RWPE1 (cell line): ENCODE measurements around the gene ALK.

Experiments
- CTCF ChIA-PET: fragments of 350-600 bp; sonication (Branson Sonifier 250); formaldehyde crosslinking; extraction: SDS; loops from one replicate; lab custom pipeline; 2021; lab: Yijun Ruan, JAX
- POLR2A ChIA-PET: fragments of 400-600 bp; formaldehyde crosslinking; extraction: SDS; loops from one replicate; lab custom pipeline; 2020; ENCODE audit warnings: antibody characterized with exemption; ENCODE audit not compliant: low non-redundant PET; lab: Yijun Ruan, JAX
- DNase-seq: peaks from one replicate; pipeline ENCODE4 v3.0.0; 2012; ENCODE audit warnings: low spot score
- H3K27ac ChIP-seq: fragments of 450-650 bp; 2 replicates; pipeline ENCODE4 v1.5.1; 2017
- CTCF ChIP-seq: fragments of 450-650 bp; conservative IDR thresholded peaks from 2 replicates; pipeline ENCODE4 v1.5.1; 2017; ENCODE audit warnings: low read depth, mild to moderate bottlenecking

Gene ALK

DNA sequence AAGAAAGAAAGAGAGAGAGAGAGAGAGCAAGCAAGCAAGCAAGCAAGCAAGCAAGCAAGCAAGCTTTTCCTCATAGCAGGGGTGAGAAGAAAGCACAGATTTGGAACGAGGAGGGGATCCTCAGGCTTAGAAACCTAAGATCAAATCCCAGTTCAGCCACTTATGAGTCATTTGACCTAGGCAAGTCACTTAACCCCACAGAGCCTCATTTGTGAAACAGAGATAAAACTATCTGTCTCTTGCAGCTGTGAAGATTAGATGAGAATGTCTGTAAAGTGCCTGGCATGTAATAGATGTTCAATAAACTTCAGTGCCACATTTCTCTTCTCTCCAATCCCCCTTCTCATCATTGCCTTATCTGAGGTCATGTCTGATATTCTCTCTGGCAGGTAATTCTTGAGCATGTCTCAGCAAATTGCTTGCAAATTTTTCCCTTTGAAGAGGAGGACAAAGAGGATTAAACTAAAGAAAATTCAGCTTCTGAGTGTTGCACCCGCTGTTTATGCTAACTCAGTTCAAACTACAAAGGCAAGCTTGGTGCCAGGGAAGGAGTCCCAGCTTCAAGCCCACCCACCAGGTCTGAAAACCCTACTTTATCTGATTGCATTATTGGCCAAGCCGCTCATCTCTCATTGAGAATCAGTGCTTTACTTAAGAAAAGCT is 20.3 kb downstream of the ALK start:
- TF ChIP-seq CTCF, result no peak
- CTCF ChIA-PET, result interaction anchor here (0.8 kb wide), 1 partner anchor 84 kb away, joined by 5 read pairs; no protein-coding TSS in a partner anchor
- H3K27ac ChIP-seq, result no peak overlapping the region
- DNase-seq, result no peak
- POLR2A ChIA-PET, result no interaction called here

- POLR2A ChIA-PET, result no interaction called here
- no peak for TF ChIP-seq CTCF
- CTCF ChIA-PET, result no interaction called here
- H3K27ac ChIP-seq, result no peak overlapping the region
- DNase-seq, result no peak
Observed at GRCh38 chr2:29898999-29899398, 22.4 kb downstream of the ALK start.

DNA sequence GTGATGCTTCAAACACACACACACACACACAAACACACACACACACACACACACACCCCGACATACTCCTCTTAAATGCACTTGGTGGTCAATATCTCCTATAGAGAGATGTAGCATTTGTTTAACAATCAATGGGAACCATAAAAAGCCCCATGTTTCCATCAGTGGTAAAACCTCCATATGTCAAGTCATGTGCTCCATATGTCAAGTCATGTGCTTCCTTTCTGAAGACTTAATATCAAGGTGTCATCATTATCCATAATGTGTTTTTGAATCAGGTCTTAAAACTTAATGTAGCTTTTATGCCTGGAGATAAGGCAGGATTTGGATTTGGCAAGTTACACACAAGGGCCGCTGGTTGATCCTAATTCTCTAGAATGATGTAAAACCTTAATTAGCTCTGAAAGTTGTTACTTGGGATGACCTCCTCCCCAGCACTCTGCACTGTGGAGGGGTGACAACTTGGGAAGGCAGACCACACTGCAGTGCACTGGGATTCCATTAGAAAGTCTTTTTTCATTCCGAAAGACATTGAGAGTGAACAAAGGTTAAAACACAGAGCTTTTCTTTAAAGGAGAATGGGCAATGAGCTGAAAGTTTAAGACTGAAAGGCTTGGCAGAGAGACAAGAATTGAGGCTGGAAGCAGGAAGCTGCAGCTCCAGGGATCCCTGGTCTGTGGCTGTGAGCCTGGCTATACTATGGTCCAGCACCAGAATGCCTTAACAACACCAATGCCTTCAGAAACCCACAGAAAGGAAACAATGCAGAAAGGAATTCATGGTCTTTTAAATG is 26.4 kb downstream of the ALK start:
- ChIA-PET POLR2A (no interaction called here), CTCF (no interaction called here)
- H3K27ac ChIP-seq, result no peak overlapping the region
- DNase-seq, result no peak
- no peak for TF ChIP-seq CTCF

DNA sequence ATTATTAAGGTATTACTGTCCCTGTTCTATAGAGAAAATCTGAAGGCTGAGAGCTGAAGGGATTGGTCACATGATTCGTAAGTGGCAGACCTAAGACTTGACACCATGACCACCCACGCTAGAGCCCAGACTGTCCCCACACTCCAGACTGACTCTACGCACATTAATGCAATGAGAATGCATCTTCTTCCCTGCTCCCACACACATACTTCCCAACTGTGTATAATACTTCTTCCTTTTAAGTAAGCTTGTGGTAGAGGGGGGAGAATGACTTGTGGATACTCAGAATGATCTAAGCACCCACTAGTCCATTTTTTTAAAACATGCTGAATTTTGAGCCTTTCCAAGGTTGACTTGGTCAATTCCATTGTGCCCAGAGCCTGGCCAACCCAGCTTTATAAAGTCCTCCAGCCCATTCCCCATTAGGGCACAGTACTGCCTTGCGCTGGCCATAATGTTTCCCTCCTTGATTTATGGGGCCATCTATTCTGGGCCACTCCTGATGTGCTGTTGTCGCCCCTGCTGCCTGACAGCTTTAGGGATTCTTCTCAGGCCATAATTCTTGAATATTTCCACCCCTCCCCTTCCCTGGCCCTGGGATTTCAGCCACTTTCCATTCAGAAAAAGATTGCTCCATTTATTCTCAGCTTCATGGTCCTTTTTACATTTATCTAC is 28.7 kb downstream of the ALK start:
- TF ChIP-seq CTCF, result no peak
- DNase-seq, result no peak
- ChIA-PET CTCF (interaction anchor here (0.5 to 0.6 kb wide), 3 partner anchors 31 to 654 kb away, joined by 3 to 5 read pairs (median 3); no protein-coding TSS in a partner anchor), POLR2A (no interaction called here)
- H3K27ac ChIP-seq, result no peak overlapping the region

DNA sequence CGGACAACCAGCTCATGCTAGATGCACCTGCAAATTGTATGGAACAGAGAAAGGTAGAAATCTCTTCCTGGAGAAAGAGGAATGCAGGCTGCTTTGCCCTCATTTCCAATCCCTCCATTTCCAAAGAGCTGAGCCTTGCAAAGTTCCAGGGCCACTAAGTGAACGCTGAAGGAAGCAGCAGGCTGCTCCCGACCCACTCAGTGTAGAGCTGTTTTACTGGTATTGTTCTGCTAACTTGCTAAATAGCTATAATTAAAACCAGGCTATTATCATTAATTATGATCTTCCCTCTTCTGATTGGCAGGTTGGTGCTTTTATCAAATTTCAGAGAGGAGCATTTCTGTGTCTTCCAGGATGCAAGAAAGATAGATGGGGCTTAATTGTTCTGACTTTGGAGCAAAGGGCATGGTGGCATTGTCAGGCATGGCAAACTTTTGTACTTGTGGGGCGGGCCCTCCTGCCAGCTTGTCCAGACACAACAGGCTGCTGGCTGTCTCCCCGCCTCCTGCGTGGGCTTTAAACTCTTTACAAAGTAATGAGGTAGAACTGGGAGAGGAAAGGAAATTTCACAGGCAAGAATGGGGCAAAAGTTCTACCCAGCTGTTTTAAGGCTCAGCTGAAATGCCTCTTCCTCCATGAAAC is 40.2 kb downstream of the ALK start:
- DNase-seq, result no peak
- no peak for TF ChIP-seq CTCF
- CTCF ChIA-PET, result interaction anchor here (0.5 kb wide), 1 partner anchor 163 kb away, joined by 4 read pairs; no protein-coding TSS in a partner anchor
- POLR2A ChIA-PET, result no interaction called here
- H3K27ac ChIP-seq, result no peak overlapping the region

DNA sequence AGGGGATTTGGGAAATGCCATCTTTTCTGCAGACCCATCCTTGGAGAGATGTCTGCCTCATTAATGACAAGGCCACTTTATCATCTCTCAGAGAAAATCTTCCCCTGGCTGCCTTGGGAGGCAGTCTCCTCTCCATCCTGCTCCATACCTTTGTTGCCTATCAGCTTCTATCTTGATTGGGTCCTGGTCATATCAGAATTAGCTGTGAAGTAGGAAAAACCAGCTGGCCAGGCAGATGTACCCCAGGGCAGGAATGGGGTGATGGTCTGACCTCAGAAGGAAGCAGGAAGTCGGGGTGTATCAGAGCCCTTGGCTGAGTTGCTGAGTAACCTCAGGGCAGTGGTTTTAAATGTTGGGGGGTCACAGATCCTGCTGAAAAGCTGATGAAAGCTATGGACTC is 41.3 kb downstream of the ALK start:
- POLR2A ChIA-PET, result no interaction called here
- H3K27ac ChIP-seq, result no peak overlapping the region
- CTCF ChIA-PET, result no interaction called here
- DNase-seq, result no peak
- no peak for TF ChIP-seq CTCF
